NCI-H1417 (cell line): ENCODE results near the gene CD247.

Experiments
- DNase-seq, 3 experiments: peaks; one replicate each; lab custom pipeline; 2025; lab: John Stamatoyannopoulos, UW

The CD247 gene

GRCh38 chr1:167512046-167512654 lies 6.2 kb downstream of the CD247 start:
- DNase-seq, result no peak

- DNase-seq, result no peak
These were observed 6.8 kb downstream of the CD247 start for GRCh38 chr1:167511374-167511986.

GRCh38 chr1:167510881-167511280 lies 7.4 kb downstream of the CD247 start:
- DNase-seq, result no peak

- DNase-seq, result peak in 2 of 3 experiments; percentile 12 to 61
These were observed 8.1 kb downstream of the CD247 start for GRCh38 chr1:167510244-167510643.

- no peak for DNase-seq
These were observed 8.7 kb downstream of the CD247 start for GRCh38 chr1:167509587-167509986.

GRCh38 chr1:167507719-167508118 lies 10.6 kb downstream of the CD247 start:
- no peak for DNase-seq

- no peak for DNase-seq
These were observed 13.9 kb downstream of the CD247 start for GRCh38 chr1:167504467-167504827.

GRCh38 chr1:167503626-167504466 lies 14.5 kb downstream of the CD247 start:
- DNase-seq, result peak in 1 of 3 experiments; percentile 76

GRCh38 chr1:167502719-167503462 lies 15.4 kb downstream of the CD247 start:
- DNase-seq, result no peak

GRCh38 chr1:167502192-167502551 lies 16.2 kb downstream of the CD247 start:
- DNase-seq, result no peak

- peak in 1 of 3 experiments; percentile 54 for DNase-seq
These were observed 16.7 kb downstream of the CD247 start for GRCh38 chr1:167501515-167502191.

- DNase-seq, result no peak
These were observed 18.0 kb downstream of the CD247 start for GRCh38 chr1:167500283-167500860.

- no peak for DNase-seq
These were observed 18.6 kb downstream of the CD247 start for GRCh38 chr1:167499664-167500101.

- DNase-seq, result peak in 2 of 3 experiments; percentile 4 to 49
These were observed 19.2 kb downstream of the CD247 start for GRCh38 chr1:167499106-167499505.

GRCh38 chr1:167496797-167497619 lies 21.3 kb downstream of the CD247 start:
- no peak for DNase-seq

GRCh38 chr1:167493372-167493771 lies 25.0 kb downstream of the CD247 start:
- DNase-seq, result no peak

- no peak for DNase-seq
These were observed 25.8 kb downstream of the CD247 start for GRCh38 chr1:167492481-167492910.

- DNase-seq, result peak; percentile 28 to 64 (median 30)
These were observed 26.5 kb downstream of the CD247 start for GRCh38 chr1:167491586-167492461.

- no peak for DNase-seq
These were observed 27.6 kb downstream of the CD247 start for GRCh38 chr1:167490765-167491164.
